Endothelial cell of hepatic sinusoid (primary cell): ENCODE measurements around the gene ABAT.

Source experiments
- in situ Hi-C: cut with HindIII; loops from 2 replicates; pipeline ENCODE4 v1.10.0; 2017; ENCODE audit warnings: low sequenced_read_pairs

Gene ABAT

GRCh38 chr16:8678068-8678927, 3.9 kb downstream of the ABAT start:
- in situ Hi-C loops: no loop called here

- in situ Hi-C loops: no loop called here
Observed at GRCh38 chr16:8679151-8679550, 4.7 kb downstream of the ABAT start.

- in situ Hi-C loops: no loop called here
Observed at GRCh38 chr16:8682551-8683259, 8.3 kb downstream of the ABAT start.

- in situ Hi-C loops: no loop called here
Observed at GRCh38 chr16:8683640-8684039, 9.2 kb downstream of the ABAT start.

- in situ Hi-C loops: no loop called here
Observed at GRCh38 chr16:8685617-8686016, 11.2 kb downstream of the ABAT start.

GRCh38 chr16:8686031-8686621, 11.7 kb downstream of the ABAT start:
- in situ Hi-C loops: no loop called here

- in situ Hi-C loops: no loop called here
Observed at GRCh38 chr16:8686879-8687278, 12.5 kb downstream of the ABAT start.

- in situ Hi-C loops: no loop called here
Observed at GRCh38 chr16:8689686-8690085, 15.3 kb downstream of the ABAT start.

GRCh38 chr16:8691728-8692127, 17.3 kb downstream of the ABAT start:
- in situ Hi-C loops: no loop called here

- in situ Hi-C loops: no loop called here
Observed at GRCh38 chr16:8694795-8695728, 20.6 kb downstream of the ABAT start.

GRCh38 chr16:8696880-8697279, 22.5 kb downstream of the ABAT start:
- in situ Hi-C loops: no loop called here

- in situ Hi-C loops: no loop called here
Observed at GRCh38 chr16:8697965-8698364, 23.5 kb downstream of the ABAT start.

- in situ Hi-C loops: no loop called here
Observed at GRCh38 chr16:8703693-8704092, 29.3 kb downstream of the ABAT start.

- in situ Hi-C loops: no loop called here
Observed at GRCh38 chr16:8704098-8704497, 29.7 kb downstream of the ABAT start.

GRCh38 chr16:8705100-8705822, 30.8 kb downstream of the ABAT start:
- in situ Hi-C loops: loop anchor here (5.0 kb wide), 1 partner anchor 47 kb away; no protein-coding TSS in a partner anchor

- in situ Hi-C loops: loop anchor here (5.0 kb wide), 1 partner anchor 44 kb away; no protein-coding TSS in a partner anchor
Observed at GRCh38 chr16:8708536-8708935, 34.1 kb downstream of the ABAT start.

- in situ Hi-C loops: no loop called here
Observed at GRCh38 chr16:8712589-8713361, 38.4 kb downstream of the ABAT start.

- in situ Hi-C loops: no loop called here
Observed at GRCh38 chr16:8713635-8714172, 39.3 kb downstream of the ABAT start.

GRCh38 chr16:8714174-8714573, 39.8 kb downstream of the ABAT start:
- in situ Hi-C loops: no loop called here
